Testis (tissue), 3 donors: ENCODE measurements around the gene SPAG9. TPM values are rescaled to one million over a fixed set of nuclear protein-coding genes. Genes with fewer than 3 reads are reported as not detected.

ENCODE experiments used
- DNase-seq: peaks from one replicate; pipeline ENCODE4 v3.0.0-alpha.2; 2019
- H3K27ac ChIP-seq, 2 donors: fragments of 200-600 bp; sonication (generic); one replicate each; pipeline ENCODE4 v1.5.1; 2019
- H3K27me3 ChIP-seq: fragments of 200-600 bp; sonication (generic); one replicate; pipeline ENCODE4 v1.5.1; 2019
- H3K36me3 ChIP-seq: fragments of 200-600 bp; sonication (generic); one replicate; pipeline ENCODE4 v1.5.1; 2017; ENCODE audit warnings: low read depth; ENCODE audit errors: missing control alignments
- H3K4me1 ChIP-seq: fragments of 200-600 bp; sonication (generic); one replicate; pipeline ENCODE4 v1.5.1; 2019
- H3K4me3 ChIP-seq, 2 donors: fragments of 200-600 bp; sonication (generic); one replicate each; pipeline ENCODE4 v1.5.1; 2017 to 2019
- H3K9me3 ChIP-seq: fragments of 200-600 bp; sonication (generic); one replicate; pipeline ENCODE4 v1.5.1; 2017
- POLR2A ChIP-seq: fragments of 450-650 bp; IDR thresholded peaks from one replicate; pipeline ENCODE4 v1.6.1; 2017; ENCODE audit warnings: antibody characterized with exemption, mild to moderate bottlenecking, moderate library complexity
- WGBS, 2 donors: methylation state at CpG; one replicate each; pipeline ENCODE4 v1.1.5; 2018; 5-methylcytosine and 5-hydroxymethylcytosine counted together
- intact Hi-C: fragments of 100-400 bp; cut with DNase I; formaldehyde crosslinking; loops from one replicate; pipeline ENCODE4 v1.15.1; 2023; ENCODE audit warnings: low total_unique reads
- polyA plus RNA-seq: library from polyadenylated mRNA; stranded (reverse); fragments of 350-450 nt; fragmentation: Illumina TruSeq; extraction: RNeasy Lipid Tissue Mini Kit (QIAGEN cat#74804); gene quantifications from one replicate; pipeline ENCODE4 v1.2.3, GENCODE V29; 2014; ENCODE audit warnings: low read depth, low replicate concordance; ENCODE audit not compliant: insufficient read depth
- total RNA-seq, 2 donors: library from RNA; depleted of rRNA; stranded (reverse); fragments of >200 nt; gene quantifications; one replicate each; pipeline ENCODE4 v1.2.3, GENCODE V29; 2016
- TF ChIP-seq, protein P1 (sequence below), 3 experiments: fragments of 450-650 bp in 2 of 3; fragments of 200-600 bp in 1 of 3; sonication (generic) in 1 of 3; IDR thresholded peaks; one replicate each; pipeline ENCODE4 v1.5.1; 2016 to 2019; ENCODE audit warnings: antibody characterized with exemption in 3 of 3, mild to moderate bottlenecking in 2 of 3, moderate library complexity in 1 of 3

Gene SPAG9
- total and polyA plus RNA-seq, 3 donors from 2014 or later: 157 to 165 (median 159) TPM

DNA sequence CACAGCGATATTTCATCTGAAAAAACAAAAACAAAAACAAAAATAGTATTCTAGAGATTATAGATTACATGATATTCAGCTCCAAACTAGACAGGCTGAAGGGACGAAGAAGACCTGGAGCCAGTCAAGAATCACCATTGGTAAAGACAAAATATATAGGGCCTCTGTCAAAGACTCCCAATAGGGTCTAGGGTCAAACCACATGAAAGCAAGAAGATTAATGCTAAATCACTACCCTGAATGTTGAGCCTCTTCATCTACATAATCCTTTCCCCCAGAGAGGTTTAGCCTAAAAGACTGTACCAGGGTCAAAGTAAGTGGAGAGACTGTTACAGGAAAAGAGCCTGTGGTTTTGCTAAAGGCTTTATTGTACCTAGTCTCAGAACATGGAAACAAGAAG, 21.9 kb upstream of the SPAG9 start:
- Histone ChIP-seq H3K4me3 (no peak overlapping the region), H3K27ac (no peak overlapping the region), H3K36me3 (no peaks in the 10 kb centered on the region), H3K9me3 (no peaks in the 10 kb centered on the region), H3K27me3 (no peaks in the 10 kb centered on the region), H3K4me1 (no peaks in the 10 kb centered on the region)
- TF ChIP-seq POLR2A: no peak
- TF ChIP-seq, protein P1, sequence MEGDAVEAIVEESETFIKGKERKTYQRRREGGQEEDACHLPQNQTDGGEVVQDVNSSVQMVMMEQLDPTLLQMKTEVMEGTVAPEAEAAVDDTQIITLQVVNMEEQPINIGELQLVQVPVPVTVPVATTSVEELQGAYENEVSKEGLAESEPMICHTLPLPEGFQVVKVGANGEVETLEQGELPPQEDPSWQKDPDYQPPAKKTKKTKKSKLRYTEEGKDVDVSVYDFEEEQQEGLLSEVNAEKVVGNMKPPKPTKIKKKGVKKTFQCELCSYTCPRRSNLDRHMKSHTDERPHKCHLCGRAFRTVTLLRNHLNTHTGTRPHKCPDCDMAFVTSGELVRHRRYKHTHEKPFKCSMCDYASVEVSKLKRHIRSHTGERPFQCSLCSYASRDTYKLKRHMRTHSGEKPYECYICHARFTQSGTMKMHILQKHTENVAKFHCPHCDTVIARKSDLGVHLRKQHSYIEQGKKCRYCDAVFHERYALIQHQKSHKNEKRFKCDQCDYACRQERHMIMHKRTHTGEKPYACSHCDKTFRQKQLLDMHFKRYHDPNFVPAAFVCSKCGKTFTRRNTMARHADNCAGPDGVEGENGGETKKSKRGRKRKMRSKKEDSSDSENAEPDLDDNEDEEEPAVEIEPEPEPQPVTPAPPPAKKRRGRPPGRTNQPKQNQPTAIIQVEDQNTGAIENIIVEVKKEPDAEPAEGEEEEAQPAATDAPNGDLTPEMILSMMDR (IDR thresholded peaks at IDR 0.05): no peak
- intact Hi-C loops: no loop called here
- 92 to 93% methylated on average over 2 of the region's 2 CpGs for WGBS, 2 donors
- no peak for DNase-seq

DNA sequence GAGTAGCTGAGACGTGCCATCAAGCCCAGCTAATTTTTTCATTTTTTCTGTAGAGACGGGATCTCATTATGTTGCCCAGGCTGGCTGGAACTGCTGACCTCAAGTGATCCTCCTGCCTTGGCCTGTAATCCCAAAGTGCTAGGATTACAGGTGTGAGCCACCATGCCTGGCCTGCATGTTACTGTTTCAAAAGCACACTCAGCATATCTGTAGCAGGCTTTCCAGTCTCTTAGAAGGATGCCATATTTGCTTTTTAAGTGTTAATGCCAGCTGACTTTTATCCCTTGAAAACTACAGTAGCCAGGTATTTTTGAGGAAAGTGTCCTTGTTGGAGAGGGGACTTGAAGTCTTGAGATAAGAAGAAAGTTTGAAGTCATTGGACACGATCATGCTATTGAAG, 15.3 kb upstream of the SPAG9 start:
- 90 to 95% methylated on average over 3 of the region's 3 CpGs for WGBS, 2 donors
- H3K4me1 ChIP-seq: no peaks in the 10 kb centered on the region
- no peak overlapping the region for H3K27ac ChIP-seq
- no peaks in the 10 kb centered on the region for H3K27me3 ChIP-seq
- no peaks in the 10 kb centered on the region for H3K36me3 ChIP-seq
- TF ChIP-seq, protein P1 (IDR thresholded peaks at IDR 0.05): no peak
- no peak for TF ChIP-seq POLR2A
- intact Hi-C loops: no loop called here
- H3K9me3 ChIP-seq: no peaks in the 10 kb centered on the region
- H3K4me3 ChIP-seq: no peak overlapping the region
- DNase-seq: no peak

DNA sequence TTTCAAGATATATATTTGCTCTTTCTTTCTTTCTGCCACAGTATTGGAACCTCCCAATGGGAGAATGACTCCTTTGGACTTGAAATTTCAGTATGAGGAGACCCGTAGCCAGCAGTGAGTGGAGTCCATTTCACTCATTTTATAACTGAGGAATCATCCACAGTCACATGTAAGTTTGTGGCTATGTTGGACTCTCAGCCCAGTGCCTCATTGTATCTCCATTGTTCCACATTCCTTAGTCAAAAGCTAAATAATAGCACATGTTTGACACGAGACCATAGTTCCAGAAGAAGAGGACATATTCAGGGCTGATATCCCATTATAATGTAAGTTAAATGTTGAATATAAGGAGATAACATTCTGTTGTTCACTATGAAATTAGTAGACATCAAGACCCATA, 12.7 kb upstream of the SPAG9 start:
- TF ChIP-seq, protein P1 (IDR thresholded peaks at IDR 0.05): no peak
- TF ChIP-seq POLR2A: no peak
- intact Hi-C loops: no loop called here

DNA sequence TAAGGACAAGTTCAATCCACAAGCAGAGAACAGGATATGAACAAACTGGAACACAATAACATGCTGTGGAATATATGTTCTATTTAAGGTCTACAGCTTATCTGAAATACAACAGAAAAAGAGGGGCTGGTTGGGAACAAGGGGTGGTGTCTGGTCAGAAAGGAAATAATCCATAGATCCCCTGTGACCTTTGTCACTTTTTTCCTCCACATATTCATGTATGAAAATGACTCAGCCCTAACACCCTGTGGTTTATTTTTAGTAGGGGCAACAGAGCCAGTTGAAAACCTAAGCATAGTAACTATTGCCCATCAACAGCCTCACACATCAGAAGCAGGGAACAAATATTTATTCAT, 12.3 kb upstream of the SPAG9 start:
- H3K27ac ChIP-seq: no peak overlapping the region
- intact Hi-C loops: no loop called here
- H3K27me3 ChIP-seq: no peaks in the 10 kb centered on the region
- no peaks in the 10 kb centered on the region for H3K4me1 ChIP-seq
- TF ChIP-seq, protein P1 (IDR thresholded peaks at IDR 0.05): no peak
- TF ChIP-seq POLR2A: no peak
- H3K4me3 ChIP-seq: no peak overlapping the region
- H3K9me3 ChIP-seq: no peaks in the 10 kb centered on the region
- H3K36me3 ChIP-seq: no peaks in the 10 kb centered on the region
- DNase-seq: no peak

More for the DNA sequence above, 12.7 kb upstream of the SPAG9 start:
- no peaks in the 10 kb centered on the region for H3K36me3 ChIP-seq
- H3K4me1 ChIP-seq: no peaks in the 10 kb centered on the region
- H3K4me3 ChIP-seq: no peak overlapping the region
- no peaks in the 10 kb centered on the region for H3K27me3 ChIP-seq
- no peak for DNase-seq
- WGBS, 2 donors: 73 to 88% methylated on average over 2 of the region's 2 CpGs
- H3K9me3 ChIP-seq: no peaks in the 10 kb centered on the region
- H3K27ac ChIP-seq: no peak overlapping the region

DNA sequence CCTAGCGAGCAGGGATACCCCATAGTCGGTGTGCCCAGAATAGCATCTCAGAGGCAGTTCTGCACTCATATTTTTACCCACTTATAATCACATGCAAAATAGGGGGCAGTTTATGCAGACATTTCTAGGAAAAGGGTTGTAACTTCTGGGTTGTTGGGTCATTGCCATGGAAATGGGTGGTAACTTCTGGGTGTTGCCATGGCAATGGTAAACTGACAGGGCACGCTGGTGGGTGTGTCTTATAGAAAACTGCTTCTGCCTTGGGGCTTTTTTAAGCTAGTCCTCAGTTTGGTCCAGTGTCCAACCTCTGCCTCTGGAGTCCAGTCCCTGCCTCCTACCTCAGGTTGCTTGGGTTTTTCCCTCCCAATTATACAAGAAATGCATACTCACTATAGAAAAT, 7.4 kb upstream of the SPAG9 start:
- no peak overlapping the region for H3K4me3 ChIP-seq
- peak overlapping the region in 1 of 2 donors; percentile 19 for H3K27ac ChIP-seq
- 79 to 87% methylated on average over 3 of the region's 3 CpGs for WGBS, 2 donors
- TF ChIP-seq, protein P1 (IDR thresholded peaks at IDR 0.05): no peak
- no peak for TF ChIP-seq POLR2A
- intact Hi-C loops: no loop called here
- no peaks in the 10 kb centered on the region for H3K36me3 ChIP-seq
- H3K4me1 ChIP-seq: no peaks in the 10 kb centered on the region
- no peaks in the 10 kb centered on the region for H3K27me3 ChIP-seq
- DNase-seq: no peak
- no peaks in the 10 kb centered on the region for H3K9me3 ChIP-seq
